GM23338 (cell line): ENCODE measurements around the gene KICS2. TPM values are rescaled to one million over a fixed set of nuclear protein-coding genes. Genes with fewer than 3 reads are reported as not detected.

Experiments
- ATAC-seq: fragments of 200-7000 bp; cut with Tn5 transposase; 3 replicates; pipeline ENCODE4 v1.9.1; 2020
- DNase-seq: peaks from one replicate; pipeline ENCODE4 v3.0.0-alpha.2; 2015; ENCODE audit warnings: low spot score
- H2AFZ ChIP-seq: fragments of 200-600 bp; sonication (generic); 2 replicates; pipeline ENCODE4 v1.8.0; 2016; ENCODE audit warnings: antibody characterized with exemption, mild to moderate bottlenecking, moderate library complexity
- H3F3A ChIP-seq: fragments of 200-600 bp; sonication (generic); replicated peaks from 2 replicates; pipeline ENCODE4 v1.8.0; 2017; ENCODE audit warnings: antibody characterized with exemption, mixed run types, low read depth
- H3K27ac ChIP-seq: fragments of 200-600 bp; sonication (generic); 2 replicates; pipeline ENCODE4 v1.6.1; 2016; ENCODE audit warnings: low read depth
- H3K27me3 ChIP-seq: fragments of 200-600 bp; sonication (generic); 2 replicates; pipeline ENCODE4 v1.8.0; 2016; ENCODE audit warnings: mild to moderate bottlenecking, mixed run types, moderate library complexity; ENCODE audit not compliant: insufficient read depth
- H3K36me3 ChIP-seq: fragments of 200-600 bp; sonication (generic); 2 replicates; pipeline ENCODE4 v1.8.0; 2016; ENCODE audit warnings: mild to moderate bottlenecking; ENCODE audit not compliant: insufficient read depth
- H3K4me1 ChIP-seq: fragments of 200-600 bp; sonication (generic); 2 replicates; pipeline ENCODE4 v1.8.0; 2016; ENCODE audit warnings: mild to moderate bottlenecking, moderate library complexity; ENCODE audit not compliant: insufficient read depth
- H3K4me2 ChIP-seq: fragments of 200-600 bp; sonication (generic); 2 replicates; pipeline ENCODE4 v1.7.1; 2017; ENCODE audit warnings: mixed run types
- H3K4me3 ChIP-seq: fragments of 200-600 bp; sonication (generic); 2 replicates; pipeline ENCODE4 v1.6.1; 2016; ENCODE audit warnings: mixed run types
- H3K79me2 ChIP-seq: fragments of 200-600 bp; sonication (generic); replicated peaks from 2 replicates; pipeline ENCODE4 v1.8.0; 2017; ENCODE audit warnings: mild to moderate bottlenecking; ENCODE audit not compliant: insufficient read depth
- H3K9me2 ChIP-seq: fragments of 200-600 bp; sonication (generic); 2 replicates; pipeline ENCODE4 v1.8.0; 2017; ENCODE audit not compliant: insufficient read depth
- H4K20me1 ChIP-seq: fragments of 200-600 bp; sonication (generic); replicated peaks from 2 replicates; pipeline ENCODE4 v1.8.0; 2017; ENCODE audit warnings: mild to moderate bottlenecking; ENCODE audit not compliant: insufficient read depth
- H3K27ac Mint-ChIP-seq: 2 replicates; pipeline ENCODE4 v1.8.0; 2020; ENCODE audit warnings: inconsistent platforms, mild to moderate bottlenecking, moderate library complexity, mixed read lengths
- H3K27me3 Mint-ChIP-seq: 3 replicates; pipeline ENCODE4 v1.8.0; 2022; ENCODE audit warnings: low read depth, mild to moderate bottlenecking, moderate library complexity, mixed read lengths, inconsistent platforms; ENCODE audit not compliant: insufficient read depth, poor library complexity
- H3K36me3 Mint-ChIP-seq: 3 replicates; pipeline ENCODE4 v1.8.0; 2021; ENCODE audit warnings: low read depth, mild to moderate bottlenecking, inconsistent platforms, moderate library complexity, mixed read lengths
- H3K4me1 Mint-ChIP-seq: 3 replicates; pipeline ENCODE4 v1.8.0; 2020; ENCODE audit warnings: mild to moderate bottlenecking, inconsistent platforms, mixed read lengths
- H3K4me3 Mint-ChIP-seq: 3 replicates; pipeline ENCODE4 v1.8.0; 2021; ENCODE audit warnings: moderate library complexity, mild to moderate bottlenecking, inconsistent platforms, mixed read lengths
- H3K9me3 Mint-ChIP-seq: 3 replicates; pipeline ENCODE4 v1.8.0; 2020; ENCODE audit warnings: moderate library complexity, mild to moderate bottlenecking, inconsistent platforms, mixed read lengths
- EZH2phosphoT487 ChIP-seq: fragments of 200-600 bp; sonication (generic); IDR thresholded peaks from one replicate; pipeline ENCODE4 v1.8.1; 2018; ENCODE audit warnings: antibody characterized with exemption; ENCODE audit not compliant: unreplicated experiment
- JUNB ChIP-seq: IDR thresholded peaks from one replicate; pipeline ENCODE4 v1.6.1; 2016; ENCODE audit warnings: antibody characterized with exemption; ENCODE audit not compliant: unreplicated experiment
- POLR2AphosphoS5 ChIP-seq: IDR thresholded peaks from 2 replicates; pipeline ENCODE4 v1.6.1; 2016; ENCODE audit warnings: antibody characterized with exemption, low read depth
- STAT1 ChIP-seq: IDR thresholded peaks from one replicate; pipeline ENCODE4 v1.6.1; 2016; ENCODE audit warnings: antibody characterized with exemption; ENCODE audit not compliant: unreplicated experiment
- polyA plus RNA-seq: library from polyadenylated mRNA; unstranded; fragments of >200 nt; fragmentation: Nextera tagmentation; extraction: Ambion mirVana; gene quantifications from 2 replicates; pipeline ENCODE4 v1.2.1, GENCODE V29; 2016
- total RNA-seq: library from RNA; depleted of rRNA; stranded (reverse); fragments of >200 nt; shearing (Covaris generic); gene quantifications from 2 replicates; pipeline ENCODE4 v1.2.3, GENCODE V29; 2014
- TF ChIP-seq, protein P1 (sequence below): fragments of 250-450 bp; sonication (Bioruptor Pico); IDR thresholded peaks from 2 replicates; pipeline ENCODE4 v1.5.0; 2020; ENCODE audit warnings: mild to moderate bottlenecking, moderate library complexity
- TF ChIP-seq, protein P2 (sequence below): IDR thresholded peaks from 2 replicates; pipeline ENCODE4 v1.6.1; 2016; ENCODE audit warnings: antibody characterized with exemption
- TF ChIP-seq, protein P3 (sequence below), 2 experiments: fragments of 200-600 bp in 1 of 2; sonication (generic) in 1 of 2; conservative IDR thresholded peaks; 2 replicates each; pipeline versions ENCODE4 v1.5.1 to v1.6.1; 2016 to 2017; ENCODE audit warnings: antibody characterized with exemption in 2 of 2, low read depth in 2 of 2, mild to moderate bottlenecking in 2 of 2, moderate library complexity in 1 of 2

The KICS2 gene
- total and polyA plus RNA-seq, 2 experiments from 2014 or later: 7.6 to 10.5 TPM

DNA sequence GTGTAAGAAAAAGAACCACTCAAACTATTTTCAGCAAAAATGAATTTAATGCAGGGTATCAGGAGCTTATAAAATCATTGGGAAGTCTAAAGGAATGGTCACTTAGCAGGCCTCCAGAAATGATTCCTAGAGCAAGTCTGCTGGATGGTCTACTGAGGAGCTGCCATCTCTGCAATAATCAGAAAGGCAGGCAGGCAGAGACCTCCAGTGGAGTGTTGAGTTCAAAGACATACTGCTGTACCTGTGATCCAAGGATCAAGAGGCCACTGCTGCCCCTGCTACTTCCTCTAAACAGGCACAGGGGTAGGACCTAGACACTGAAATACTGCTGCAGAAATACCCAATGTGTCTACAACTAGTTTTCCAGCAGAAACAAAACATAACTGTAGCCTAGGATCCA lies 14.5 kb upstream of the KICS2 start:
- Mint-ChIP-seq H3K9me3 (no peaks in the 10 kb centered on the region), H3K27me3 (no peaks in the 10 kb centered on the region), H3K36me3 (no peaks in the 10 kb centered on the region), H3K4me3 (no peak overlapping the region), H3K4me1 (peaks cover 3% of the 10 kb centered on the region; the same call in 2 of the 3 replicates), H3K27ac (no peak overlapping the region)
- H4K20me1 ChIP-seq: no peaks in the 10 kb centered on the region
- no peak overlapping the region for H3K27ac ChIP-seq
- no peaks in the 10 kb centered on the region for H3F3A ChIP-seq
- H3K4me2 ChIP-seq: no peak overlapping the region
- no peaks in the 10 kb centered on the region for H3K27me3 ChIP-seq
- H3K36me3 ChIP-seq: no peaks in the 10 kb centered on the region
- H3K9me2 ChIP-seq: no peaks in the 10 kb centered on the region
- H2AFZ ChIP-seq: no peak overlapping the region
- no peaks in the 10 kb centered on the region for H3K79me2 ChIP-seq
- TF ChIP-seq JUNB (no peak), POLR2AphosphoS5 (no peak), STAT1 (no peak), EZH2phosphoT487 (no peak)
- TF ChIP-seq, protein P1, sequence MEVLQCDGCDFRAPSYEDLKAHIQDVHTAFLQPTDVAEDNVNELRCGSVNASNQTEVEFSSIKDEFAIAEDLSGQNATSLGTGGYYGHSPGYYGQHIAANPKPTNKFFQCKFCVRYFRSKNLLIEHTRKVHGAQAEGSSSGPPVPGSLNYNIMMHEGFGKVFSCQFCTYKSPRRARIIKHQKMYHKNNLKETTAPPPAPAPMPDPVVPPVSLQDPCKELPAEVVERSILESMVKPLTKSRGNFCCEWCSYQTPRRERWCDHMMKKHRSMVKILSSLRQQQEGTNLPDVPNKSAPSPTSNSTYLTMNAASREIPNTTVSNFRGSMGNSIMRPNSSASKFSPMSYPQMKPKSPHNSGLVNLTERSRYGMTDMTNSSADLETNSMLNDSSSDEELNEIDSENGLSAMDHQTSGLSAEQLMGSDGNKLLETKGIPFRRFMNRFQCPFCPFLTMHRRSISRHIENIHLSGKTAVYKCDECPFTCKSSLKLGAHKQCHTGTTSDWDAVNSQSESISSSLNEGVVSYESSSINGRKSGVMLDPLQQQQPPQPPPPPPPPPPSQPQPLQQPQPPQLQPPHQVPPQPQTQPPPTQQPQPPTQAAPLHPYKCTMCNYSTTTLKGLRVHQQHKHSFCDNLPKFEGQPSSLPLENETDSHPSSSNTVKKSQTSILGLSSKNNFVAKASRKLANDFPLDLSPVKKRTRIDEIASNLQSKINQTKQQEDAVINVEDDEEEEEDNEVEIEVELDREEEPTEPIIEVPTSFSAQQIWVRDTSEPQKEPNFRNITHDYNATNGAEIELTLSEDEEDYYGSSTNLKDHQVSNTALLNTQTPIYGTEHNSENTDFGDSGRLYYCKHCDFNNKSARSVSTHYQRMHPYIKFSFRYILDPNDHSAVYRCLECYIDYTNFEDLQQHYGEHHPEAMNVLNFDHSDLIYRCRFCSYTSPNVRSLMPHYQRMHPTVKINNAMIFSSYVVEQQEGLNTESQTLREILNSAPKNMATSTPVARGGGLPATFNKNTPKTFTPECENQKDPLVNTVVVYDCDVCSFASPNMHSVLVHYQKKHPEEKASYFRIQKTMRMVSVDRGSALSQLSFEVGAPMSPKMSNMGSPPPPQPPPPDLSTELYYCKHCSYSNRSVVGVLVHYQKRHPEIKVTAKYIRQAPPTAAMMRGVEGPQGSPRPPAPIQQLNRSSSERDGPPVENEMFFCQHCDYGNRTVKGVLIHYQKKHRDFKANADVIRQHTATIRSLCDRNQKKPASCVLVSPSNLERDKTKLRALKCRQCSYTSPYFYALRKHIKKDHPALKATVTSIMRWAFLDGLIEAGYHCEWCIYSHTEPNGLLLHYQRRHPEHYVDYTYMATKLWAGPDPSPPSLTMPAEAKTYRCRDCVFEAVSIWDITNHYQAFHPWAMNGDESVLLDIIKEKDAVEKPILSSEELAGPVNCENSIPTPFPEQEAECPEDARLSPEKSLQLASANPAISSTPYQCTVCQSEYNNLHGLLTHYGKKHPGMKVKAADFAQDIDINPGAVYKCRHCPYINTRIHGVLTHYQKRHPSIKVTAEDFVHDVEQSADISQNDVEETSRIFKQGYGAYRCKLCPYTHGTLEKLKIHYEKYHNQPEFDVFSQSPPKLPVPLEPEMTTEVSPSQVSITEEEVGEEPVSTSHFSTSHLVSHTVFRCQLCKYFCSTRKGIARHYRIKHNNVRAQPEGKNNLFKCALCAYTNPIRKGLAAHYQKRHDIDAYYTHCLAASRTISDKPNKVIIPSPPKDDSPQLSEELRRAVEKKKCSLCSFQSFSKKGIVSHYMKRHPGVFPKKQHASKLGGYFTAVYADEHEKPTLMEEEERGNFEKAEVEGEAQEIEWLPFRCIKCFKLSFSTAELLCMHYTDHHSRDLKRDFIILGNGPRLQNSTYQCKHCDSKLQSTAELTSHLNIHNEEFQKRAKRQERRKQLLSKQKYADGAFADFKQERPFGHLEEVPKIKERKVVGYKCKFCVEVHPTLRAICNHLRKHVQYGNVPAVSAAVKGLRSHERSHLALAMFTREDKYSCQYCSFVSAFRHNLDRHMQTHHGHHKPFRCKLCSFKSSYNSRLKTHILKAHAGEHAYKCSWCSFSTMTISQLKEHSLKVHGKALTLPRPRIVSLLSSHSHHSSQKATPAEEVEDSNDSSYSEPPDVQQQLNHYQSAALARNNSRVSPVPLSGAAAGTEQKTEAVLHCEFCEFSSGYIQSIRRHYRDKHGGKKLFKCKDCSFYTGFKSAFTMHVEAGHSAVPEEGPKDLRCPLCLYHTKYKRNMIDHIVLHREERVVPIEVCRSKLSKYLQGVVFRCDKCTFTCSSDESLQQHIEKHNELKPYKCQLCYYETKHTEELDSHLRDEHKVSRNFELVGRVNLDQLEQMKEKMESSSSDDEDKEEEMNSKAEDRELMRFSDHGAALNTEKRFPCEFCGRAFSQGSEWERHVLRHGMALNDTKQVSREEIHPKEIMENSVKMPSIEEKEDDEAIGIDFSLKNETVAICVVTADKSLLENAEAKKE (CRISPR knock-in tag): no peak
- TF ChIP-seq, protein P2, sequence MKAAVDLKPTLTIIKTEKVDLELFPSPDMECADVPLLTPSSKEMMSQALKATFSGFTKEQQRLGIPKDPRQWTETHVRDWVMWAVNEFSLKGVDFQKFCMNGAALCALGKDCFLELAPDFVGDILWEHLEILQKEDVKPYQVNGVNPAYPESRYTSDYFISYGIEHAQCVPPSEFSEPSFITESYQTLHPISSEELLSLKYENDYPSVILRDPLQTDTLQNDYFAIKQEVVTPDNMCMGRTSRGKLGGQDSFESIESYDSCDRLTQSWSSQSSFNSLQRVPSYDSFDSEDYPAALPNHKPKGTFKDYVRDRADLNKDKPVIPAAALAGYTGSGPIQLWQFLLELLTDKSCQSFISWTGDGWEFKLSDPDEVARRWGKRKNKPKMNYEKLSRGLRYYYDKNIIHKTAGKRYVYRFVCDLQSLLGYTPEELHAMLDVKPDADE: no peak
- TF ChIP-seq, protein P3, sequence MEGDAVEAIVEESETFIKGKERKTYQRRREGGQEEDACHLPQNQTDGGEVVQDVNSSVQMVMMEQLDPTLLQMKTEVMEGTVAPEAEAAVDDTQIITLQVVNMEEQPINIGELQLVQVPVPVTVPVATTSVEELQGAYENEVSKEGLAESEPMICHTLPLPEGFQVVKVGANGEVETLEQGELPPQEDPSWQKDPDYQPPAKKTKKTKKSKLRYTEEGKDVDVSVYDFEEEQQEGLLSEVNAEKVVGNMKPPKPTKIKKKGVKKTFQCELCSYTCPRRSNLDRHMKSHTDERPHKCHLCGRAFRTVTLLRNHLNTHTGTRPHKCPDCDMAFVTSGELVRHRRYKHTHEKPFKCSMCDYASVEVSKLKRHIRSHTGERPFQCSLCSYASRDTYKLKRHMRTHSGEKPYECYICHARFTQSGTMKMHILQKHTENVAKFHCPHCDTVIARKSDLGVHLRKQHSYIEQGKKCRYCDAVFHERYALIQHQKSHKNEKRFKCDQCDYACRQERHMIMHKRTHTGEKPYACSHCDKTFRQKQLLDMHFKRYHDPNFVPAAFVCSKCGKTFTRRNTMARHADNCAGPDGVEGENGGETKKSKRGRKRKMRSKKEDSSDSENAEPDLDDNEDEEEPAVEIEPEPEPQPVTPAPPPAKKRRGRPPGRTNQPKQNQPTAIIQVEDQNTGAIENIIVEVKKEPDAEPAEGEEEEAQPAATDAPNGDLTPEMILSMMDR (conservative IDR thresholded peaks at IDR 0.05; ENCODE audit: low read depth in 2 of 2): peak in 1 of 2 experiments; percentile 62; a peak in 2 of 4 replicates
- no peaks in the 10 kb centered on the region for H3K4me1 ChIP-seq
- no peak overlapping the region for H3K4me3 ChIP-seq
- peak; percentile 22 for DNase-seq
- peak; percentile 47 for ATAC-seq
